Femur (tissue), 1 donor: ENCODE measurements around the gene LBX2.

Experiments
- DNase-seq: peaks from one replicate; pipeline ENCODE4 v3.0.0-alpha.2; 2017

LBX2 gene

DNA sequence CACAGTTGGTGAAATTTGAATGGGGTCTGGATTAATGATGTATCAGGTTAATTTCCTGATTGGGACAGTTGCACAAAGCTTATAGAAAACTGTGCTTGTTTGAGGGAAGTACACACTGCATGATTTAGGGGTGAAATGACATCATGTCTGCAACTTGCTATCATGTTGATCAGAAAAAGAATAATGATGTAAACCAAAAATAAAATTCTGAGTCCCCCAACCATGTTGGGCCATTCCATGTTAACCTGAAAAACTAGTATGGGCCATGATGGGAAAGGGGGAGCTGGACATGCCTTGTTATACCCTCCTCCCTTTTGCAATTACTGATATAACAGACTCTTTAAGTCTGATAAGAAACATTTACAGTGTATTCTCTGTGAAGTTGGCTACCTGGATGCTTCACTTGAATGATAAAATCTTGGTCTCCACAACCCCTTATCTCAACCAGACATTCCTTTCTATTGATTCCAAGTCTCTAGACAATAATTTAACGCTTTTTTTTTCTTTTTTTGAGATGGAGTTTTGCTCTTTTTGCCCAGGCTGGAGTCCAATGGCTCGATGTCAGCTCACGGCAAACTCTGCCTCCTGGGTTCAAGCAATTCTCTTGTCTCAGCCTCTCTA is 48.7 kb downstream of the LBX2 start:
- DNase-seq = no peak

DNA sequence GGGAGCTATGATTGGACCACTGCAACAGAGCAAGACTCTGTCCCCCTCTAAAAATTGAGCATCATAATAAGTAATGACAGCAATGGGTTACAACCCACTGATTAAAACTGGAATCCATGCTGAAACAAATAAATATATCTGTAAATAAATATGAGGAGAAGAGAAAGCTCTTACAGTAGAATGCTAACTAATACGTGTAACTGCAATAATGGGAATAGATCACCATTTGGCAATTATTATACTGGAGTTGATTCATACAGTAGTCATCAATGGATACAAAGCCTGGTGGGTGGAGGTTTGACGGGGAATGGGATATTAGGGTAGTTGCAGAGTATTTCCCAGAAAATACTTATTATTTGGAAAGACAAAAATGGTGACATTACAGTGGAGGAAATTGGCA is 50.6 kb downstream of the LBX2 start:
- no peak for DNase-seq
